HG03159 (cell line): Measurements from ENCODE around the gene MBLAC2.
A peak's percentile ranks its signal among the peaks of the same experiment; 100 is the strongest.

Source experiments
- ATAC-seq: cut with Tn5 transposase; IDR thresholded peaks from one replicate; pipeline ENCODE4 v1.9.1; 2021; ENCODE audit warnings: mild to moderate bottlenecking, moderate library complexity; ENCODE audit not compliant: unreplicated experiment

MBLAC2 gene

GRCh38 chr5:90474235-90475107, at the start of gene MBLAC2, which contains the start of gene POLR3G:
MBLAC2 (minus strand) TSS chr5:90474771; CDS start chr5:90474292, 479 bp downstream.
POLR3G (plus strand) TSS chr5:90474864; CDS start chr5:90485568, 10,704 bp downstream.
- ATAC-seq, result peak; percentile 82

GRCh38 chr5:90519081-90519480, 44.5 kb upstream of the MBLAC2 start:
- no peak for ATAC-seq

- ATAC-seq, result no peak
These were observed 44.1 kb upstream of the MBLAC2 start for GRCh38 chr5:90518661-90519060.

- ATAC-seq, result no peak
These were observed 39.9 kb upstream of the MBLAC2 start for GRCh38 chr5:90514520-90514919.

- ATAC-seq, result no peak
These were observed 35.9 kb upstream of the MBLAC2 start for GRCh38 chr5:90510438-90510837.

GRCh38 chr5:90506221-90506620, 31.6 kb upstream of the MBLAC2 start:
- ATAC-seq, result no peak

GRCh38 chr5:90504743-90505142, 30.2 kb upstream of the MBLAC2 start:
- no peak for ATAC-seq

- no peak for ATAC-seq
These were observed 29.0 kb upstream of the MBLAC2 start for GRCh38 chr5:90503596-90503995.

- ATAC-seq, result no peak
These were observed 20.6 kb upstream of the MBLAC2 start for GRCh38 chr5:90495146-90495545.

- no peak for ATAC-seq
These were observed 19.5 kb upstream of the MBLAC2 start for GRCh38 chr5:90494043-90494442.

GRCh38 chr5:90488791-90489190, 14.2 kb upstream of the MBLAC2 start:
- no peak for ATAC-seq

- no peak for ATAC-seq
These were observed 10.0 kb upstream of the MBLAC2 start for GRCh38 chr5:90484540-90484939.

- ATAC-seq, result no peak
These were observed 8.6 kb upstream of the MBLAC2 start for GRCh38 chr5:90483206-90483605.

GRCh38 chr5:90480699-90481098, 6.1 kb upstream of the MBLAC2 start:
- no peak for ATAC-seq

GRCh38 chr5:90479611-90480385, 5.2 kb upstream of the MBLAC2 start:
- no peak for ATAC-seq

- no peak for ATAC-seq
These were observed 3.1 kb upstream of the MBLAC2 start for GRCh38 chr5:90477621-90478215.

- ATAC-seq, result no peak
These were observed 2.5 kb upstream of the MBLAC2 start for GRCh38 chr5:90477073-90477472.

- no peak for ATAC-seq
These were observed 1.8 kb upstream of the MBLAC2 start for GRCh38 chr5:90476391-90476790.

GRCh38 chr5:90475436-90475980, 937 bp upstream of the MBLAC2 start:
- ATAC-seq, result no peak

GRCh38 chr5:90473396-90474234, 956 bp downstream of the MBLAC2 start:
- ATAC-seq, result peak; percentile 8
